K562 treated with DMSO at 1 percent for 4 hours (cell line): ENCODE data around the gene HLF. TPM values are rescaled to one million over a fixed set of nuclear protein-coding genes. Genes with fewer than 3 reads are reported as not detected.

ENCODE experiments used
- total RNA-seq: library from RNA; unstranded; fragments of 300-600 nt; gene quantifications from 2 replicates; pipeline ENCODE4 v1.2.3, GENCODE V29; 2022; ENCODE audit not compliant: insufficient read depth

Gene HLF, protein sequence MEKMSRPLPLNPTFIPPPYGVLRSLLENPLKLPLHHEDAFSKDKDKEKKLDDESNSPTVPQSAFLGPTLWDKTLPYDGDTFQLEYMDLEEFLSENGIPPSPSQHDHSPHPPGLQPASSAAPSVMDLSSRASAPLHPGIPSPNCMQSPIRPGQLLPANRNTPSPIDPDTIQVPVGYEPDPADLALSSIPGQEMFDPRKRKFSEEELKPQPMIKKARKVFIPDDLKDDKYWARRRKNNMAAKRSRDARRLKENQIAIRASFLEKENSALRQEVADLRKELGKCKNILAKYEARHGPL
- not detected in 2 replicates for total RNA-seq

DNA sequence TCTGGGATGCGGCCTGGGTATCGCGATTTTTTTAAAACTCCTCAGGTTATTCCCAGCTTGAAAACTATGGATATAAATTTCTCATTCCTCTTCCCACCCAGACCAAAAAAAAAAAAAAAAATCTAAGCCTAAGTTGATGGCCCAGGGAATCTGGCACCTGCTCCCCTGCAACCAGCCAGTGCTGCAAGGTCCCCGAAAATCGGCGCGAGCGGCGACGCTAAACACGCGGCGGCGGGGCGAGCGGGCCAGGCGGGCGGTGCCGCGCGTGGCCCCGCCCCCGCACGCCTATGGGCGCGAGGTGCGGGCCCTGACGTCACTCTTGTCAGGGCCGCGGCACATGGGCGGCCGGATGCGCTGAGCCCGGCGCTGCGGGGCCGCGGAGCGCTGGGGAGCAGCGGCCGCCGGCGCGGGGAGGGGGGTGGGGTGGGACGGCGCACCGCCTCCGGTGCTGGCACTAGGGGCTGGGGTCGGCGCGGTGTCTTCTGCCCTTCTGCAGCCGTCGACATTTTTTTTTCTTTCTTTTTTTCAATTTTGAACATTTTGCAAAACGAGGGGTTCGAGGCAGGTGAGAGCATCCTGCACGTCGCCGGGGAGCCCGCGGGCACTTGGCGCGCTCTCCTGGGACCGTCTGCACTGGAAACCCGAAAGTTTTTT, at the start of gene HLF:
Gene HLF, plus strand, starts transcription at position 316 of the 654 bp plus-strand sequence. CDS start 525 bp downstream, outside the sequence.

Other genes starting within 250 kb of the HLF start
- 9.3 and 10.7 TPM in 2 replicates for gene MMD, start 156.9 kb downstream of the HLF start, total RNA-seq
- gene SMIM36, start 246.5 kb downstream of the HLF start, total RNA-seq, result not detected in 2 replicates